ENCODE measurements around the gene KRTAP2-2. TPM values are rescaled to one million over a fixed set of nuclear protein-coding genes. Genes with fewer than 3 reads are reported as not detected.
"Not testable (repeated sequence)": the region's sequence is repeated elsewhere in the genome, so short reads cannot be mapped to it uniquely, and the experiment has no call there.

The KRTAP2-2 gene
- total RNA-seq, 1 experiment from 2014 or later = not detected

DNA sequence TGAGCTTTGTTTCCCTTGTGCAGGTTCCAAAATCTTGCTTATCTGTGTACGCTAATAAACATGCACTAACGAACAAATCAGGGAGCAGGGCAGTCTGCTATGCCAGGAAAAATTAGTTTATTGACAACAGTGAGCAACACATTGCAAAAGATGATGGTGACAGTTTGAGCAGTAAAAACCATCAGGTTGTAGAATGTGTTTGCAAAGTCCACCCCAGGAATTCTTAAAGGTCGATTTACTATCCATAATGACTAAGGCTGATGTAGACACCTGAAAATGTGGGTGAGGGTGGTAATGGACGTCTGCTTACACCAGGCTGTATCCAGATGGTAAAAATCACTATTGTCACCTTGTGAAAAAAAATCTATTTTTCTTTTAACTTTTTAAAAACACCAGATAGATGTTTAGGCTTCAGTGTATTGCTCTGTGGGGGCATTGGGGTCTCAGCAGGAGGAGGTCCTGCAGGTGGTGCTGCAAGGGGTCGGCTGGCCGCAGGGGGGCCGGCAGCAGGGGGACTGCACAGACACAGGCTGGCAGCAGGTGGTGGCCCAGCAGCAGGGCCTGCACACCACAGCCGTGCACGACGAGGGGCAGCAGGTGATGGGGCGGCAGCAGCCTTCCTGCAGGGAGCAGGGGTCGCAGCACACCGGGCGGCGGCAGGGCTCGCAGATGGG is 10.1 kb upstream of the KRTAP2-2 start:
- not testable (repeated sequence) for DNase-seq (ENCODE audit: low read depth)

DNA sequence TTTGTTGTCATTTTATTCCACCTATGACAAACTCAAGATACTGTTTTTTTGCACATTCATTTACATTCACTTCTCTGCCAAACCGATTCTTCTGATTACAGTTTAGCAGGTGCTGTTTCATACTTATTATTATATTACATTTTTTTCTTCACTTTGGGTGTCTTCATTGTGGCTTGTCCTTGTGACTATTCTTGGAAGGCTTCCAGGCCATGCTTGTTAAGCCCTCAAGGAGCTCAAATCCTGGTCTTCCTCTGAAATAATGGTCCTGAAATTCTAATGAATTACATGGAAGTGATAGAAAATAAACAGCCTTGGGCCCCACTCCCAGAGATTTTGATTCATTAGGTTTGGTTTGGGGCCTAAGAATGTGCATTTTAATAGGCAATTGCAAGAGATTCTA is 9.3 kb upstream of the KRTAP2-2 start:
- DNase-seq (ENCODE audit: low read depth) = no peak

DNA sequence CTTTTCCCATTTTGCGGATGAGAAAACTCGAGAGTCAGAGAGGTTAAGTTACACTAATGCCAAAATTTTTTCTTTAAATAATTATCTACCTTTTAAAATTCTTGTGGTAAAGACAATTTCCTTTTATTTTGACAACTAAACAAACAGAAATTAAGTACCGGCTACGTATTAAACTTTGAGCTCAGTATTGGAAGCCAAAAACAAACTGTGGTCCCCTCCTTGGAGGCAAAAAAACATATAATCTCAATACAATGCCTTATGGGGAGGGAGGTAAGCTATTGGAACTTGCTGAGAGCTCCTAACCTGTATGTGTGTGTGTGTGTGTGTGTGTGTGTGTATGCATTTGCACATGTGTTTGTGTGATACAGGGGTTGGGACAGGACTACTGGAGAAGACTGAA is 8.4 kb upstream of the KRTAP2-2 start:
- no peak for DNase-seq (ENCODE audit: low read depth)

DNA sequence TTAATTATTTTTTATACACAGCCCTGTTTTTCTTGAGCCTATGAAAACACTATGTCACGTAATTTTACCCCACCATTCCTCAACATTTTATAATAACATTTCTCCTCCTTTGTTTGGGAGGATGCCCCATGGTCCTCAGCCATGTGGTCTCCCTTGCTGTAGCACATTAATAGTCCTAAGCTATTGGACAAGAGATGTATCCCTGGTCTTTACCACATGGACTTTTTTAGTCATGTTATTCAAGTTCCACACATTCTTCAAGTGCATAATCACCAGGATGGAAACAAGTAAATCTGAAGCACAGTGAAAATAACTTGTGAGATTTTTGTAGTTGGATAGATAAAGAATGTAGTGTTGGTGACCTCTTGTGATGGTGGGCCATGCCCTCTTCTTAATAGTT is 6.9 kb upstream of the KRTAP2-2 start:
- DNase-seq (ENCODE audit: low read depth) = peak; percentile 88

DNA sequence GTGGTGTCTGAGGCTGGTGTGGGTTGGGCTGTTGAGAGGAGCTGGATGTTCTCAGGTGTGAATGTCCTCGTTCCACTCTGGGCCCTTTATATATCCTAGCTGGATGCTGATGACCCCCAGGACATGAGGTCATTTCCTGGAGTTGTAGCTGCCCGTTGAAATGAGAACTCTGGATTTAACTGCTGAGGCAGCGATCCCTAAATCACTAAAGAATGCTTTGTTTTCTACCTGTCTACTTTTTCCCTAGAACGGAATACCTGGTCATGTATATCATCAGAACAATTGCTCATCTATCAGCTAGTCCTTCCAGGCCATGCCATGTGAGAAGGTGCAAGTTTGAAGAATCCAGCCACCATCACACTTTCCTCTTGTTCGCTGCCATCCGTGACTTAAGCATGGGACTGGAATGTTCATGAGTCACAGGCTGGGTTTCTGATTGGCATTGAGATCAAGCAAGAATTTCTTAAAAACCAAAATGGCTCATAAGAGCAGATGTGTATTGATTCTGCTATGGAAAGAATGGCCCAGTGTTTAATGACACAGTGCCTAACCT is 5.1 kb upstream of the KRTAP2-2 start, which contains the start of gene KRTAP2-3:
Gene KRTAP2-3, minus strand, starts transcription at position 63 of the 553 bp plus-strand sequence. CDS start 64 bp downstream, outside the sequence.
- peak; percentile 93 for DNase-seq (ENCODE audit: low read depth)

DNA sequence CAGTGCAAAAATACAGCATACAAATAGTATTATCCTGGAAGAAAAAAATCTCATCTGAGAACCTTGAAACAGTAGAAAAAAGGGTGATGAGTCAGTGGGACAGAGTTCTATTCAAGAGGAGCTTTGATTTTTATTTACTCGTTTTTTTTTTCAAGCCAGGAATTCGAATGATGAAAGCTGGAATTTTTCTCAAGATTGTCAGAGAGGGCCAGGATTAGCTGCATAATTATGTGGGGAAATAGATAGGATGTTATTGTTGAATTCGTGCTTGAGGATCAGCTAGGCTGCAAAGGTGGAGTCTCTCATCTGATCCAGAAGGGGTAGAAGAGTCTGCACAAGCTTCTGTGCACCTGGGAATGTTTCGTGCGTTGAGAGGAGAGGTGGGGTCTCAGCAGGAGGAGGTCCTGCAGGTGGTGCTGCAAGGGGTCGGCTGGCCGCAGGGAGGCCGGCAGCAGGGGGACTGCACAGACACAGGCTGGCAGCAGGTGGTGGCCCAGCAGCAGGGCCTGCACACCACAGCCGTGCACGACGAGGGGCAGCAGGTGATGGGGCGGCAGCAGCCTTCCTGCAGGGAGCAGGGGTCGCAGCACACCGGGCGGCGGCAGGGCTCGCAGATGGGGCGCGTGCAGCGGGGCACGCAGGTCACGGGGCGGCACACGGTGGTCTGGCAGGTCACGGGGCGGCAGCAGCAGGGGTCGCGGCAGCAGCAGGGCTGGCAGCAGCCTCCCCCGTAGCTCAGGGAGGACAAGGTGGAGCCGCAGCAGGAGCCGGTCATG is 4.4 kb upstream of the KRTAP2-2 start:
- peak; percentile 81 for DNase-seq (ENCODE audit: low read depth)

DNA sequence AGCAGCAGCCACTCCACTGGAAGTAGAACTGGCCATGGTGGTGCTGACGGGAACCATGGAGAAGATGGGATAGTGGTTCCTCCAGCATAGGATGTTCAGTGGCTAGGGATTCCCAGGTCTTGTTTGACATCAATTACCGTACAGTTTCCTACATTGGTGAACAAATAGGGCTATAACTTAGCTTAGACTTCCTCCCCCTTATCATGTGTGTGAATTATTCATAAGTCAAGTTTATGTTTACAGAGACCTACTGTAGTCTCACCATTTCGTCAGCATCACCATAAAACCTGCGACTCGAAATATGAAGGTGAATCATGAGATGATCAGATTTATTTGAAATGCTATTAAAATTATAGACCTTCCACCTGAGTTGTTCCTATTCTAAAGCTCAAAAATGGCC is 3.7 kb upstream of the KRTAP2-2 start:
- no peak for DNase-seq (ENCODE audit: low read depth)

DNA sequence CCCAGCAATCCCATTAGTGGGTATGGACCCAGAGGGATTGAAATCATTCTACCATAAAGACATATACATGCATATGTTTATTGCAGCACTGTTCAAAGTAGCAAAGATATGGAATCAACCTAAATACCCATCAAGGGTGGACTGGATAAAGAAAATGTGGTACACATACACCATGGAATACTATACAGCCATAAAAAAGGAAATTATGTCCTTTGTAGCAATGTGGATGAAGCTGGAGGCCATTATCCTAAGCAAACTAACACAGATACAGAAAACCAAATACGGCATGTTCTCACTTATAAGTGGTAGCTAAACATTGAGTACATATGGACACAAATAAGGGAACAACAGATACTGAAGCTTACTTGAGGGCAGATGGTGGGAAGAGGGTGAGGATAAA is 2.5 kb upstream of the KRTAP2-2 start:
- DNase-seq (ENCODE audit: low read depth) = no peak

DNA sequence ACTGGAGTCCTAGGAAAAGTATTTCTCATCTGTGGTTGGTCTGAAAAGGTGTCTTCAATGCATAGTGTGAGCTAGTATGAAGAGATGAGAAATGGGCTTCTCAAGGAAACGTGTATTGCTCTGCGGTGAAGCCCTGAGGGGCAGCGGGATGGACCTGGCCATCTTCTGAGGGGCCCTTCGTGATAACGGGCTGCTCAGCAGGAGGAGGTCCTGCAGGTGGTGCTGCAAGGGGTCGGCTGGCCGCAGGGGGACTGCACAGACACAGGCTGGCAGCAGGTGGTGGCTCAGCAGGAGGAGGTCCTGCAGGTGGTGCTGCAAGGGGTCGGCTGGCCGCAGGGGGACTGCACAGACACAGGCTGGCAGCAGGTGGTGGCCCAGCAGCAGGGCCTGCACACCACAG is 474 bp downstream of the KRTAP2-2 start:
- DNase-seq (ENCODE audit: low read depth) = not testable (repeated sequence)

DNA sequence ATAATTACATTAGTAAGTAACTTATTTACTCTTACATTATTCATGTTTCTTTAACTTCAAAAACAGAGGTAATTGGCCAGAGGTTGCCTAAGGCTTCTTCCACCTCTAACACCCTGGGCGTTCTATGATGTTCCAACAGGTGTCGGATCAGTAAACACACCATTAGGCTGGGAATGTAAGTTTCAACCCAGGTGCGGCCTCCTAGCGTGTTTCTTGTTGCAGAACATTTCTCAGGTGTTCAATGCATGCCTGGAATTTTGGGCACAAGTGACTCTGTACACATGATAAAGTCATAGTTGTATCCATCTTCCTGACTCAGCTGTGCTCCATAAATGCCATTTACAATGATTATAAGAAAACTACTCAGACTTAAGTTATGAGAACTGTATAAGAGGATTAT is 1.0 kb downstream of the KRTAP2-2 start:
- DNase-seq (ENCODE audit: low read depth) = no peak

DNA sequence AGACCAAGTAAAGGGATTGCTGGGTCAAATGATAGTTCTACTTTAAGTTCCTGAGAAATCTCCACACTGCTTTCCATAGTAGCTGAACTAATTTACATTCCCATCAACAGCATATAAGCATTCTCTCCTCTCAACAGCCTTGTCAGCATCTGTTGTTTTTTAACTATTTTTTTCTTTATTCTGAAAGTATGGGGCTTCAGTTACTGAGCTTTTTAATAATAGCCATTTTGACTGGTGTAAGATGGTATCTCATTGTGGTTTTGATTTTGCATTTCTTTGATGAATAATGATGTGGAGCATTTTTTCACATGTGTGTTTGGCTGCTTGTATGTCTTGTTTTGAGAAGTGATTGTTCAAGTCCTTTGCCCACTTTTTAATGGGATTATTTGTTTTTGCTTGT is 2.5 kb downstream of the KRTAP2-2 start:
- DNase-seq (ENCODE audit: low read depth) = peak; percentile 66

DNA sequence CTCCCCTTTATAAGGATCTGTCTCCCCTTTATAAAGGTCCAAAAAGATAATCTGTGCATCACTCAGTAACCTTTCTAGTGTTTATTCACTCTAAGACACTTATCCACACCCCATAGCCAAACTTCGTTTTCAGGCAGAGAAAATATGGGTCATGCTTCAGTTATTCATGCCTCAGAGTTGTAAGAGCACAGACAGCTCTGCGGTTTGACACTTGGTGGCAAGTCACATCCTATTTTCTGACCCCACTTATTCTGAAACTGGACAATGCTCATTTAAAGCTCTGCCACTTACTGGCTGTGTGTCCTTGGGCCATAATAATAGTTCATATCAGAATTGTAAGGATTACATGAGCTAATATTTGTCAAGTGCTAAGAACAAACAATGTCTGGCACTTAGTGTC is 5.9 kb downstream of the KRTAP2-2 start:
- peak; percentile 90 for DNase-seq (ENCODE audit: low read depth)

DNA sequence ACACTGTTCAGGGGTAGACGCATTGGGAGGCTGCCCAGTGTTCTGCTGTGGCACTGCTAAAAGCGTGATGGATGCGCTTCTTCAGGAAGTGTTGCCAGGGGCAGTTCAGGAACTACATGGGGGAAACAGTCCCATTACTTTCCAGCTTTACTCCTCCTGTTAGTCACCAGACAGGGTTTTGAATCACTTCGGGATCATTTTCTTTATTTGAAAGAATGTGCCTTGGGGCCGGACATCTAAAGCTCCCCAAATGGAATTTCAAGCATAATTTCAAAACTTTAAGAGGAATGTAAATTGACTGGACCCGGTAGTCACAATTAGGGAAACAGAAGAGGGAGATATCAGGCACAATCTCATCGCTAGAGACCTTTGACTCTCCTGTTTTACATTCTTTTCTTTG is 6.6 kb downstream of the KRTAP2-2 start:
- peak; percentile 92 for DNase-seq (ENCODE audit: low read depth)

DNA sequence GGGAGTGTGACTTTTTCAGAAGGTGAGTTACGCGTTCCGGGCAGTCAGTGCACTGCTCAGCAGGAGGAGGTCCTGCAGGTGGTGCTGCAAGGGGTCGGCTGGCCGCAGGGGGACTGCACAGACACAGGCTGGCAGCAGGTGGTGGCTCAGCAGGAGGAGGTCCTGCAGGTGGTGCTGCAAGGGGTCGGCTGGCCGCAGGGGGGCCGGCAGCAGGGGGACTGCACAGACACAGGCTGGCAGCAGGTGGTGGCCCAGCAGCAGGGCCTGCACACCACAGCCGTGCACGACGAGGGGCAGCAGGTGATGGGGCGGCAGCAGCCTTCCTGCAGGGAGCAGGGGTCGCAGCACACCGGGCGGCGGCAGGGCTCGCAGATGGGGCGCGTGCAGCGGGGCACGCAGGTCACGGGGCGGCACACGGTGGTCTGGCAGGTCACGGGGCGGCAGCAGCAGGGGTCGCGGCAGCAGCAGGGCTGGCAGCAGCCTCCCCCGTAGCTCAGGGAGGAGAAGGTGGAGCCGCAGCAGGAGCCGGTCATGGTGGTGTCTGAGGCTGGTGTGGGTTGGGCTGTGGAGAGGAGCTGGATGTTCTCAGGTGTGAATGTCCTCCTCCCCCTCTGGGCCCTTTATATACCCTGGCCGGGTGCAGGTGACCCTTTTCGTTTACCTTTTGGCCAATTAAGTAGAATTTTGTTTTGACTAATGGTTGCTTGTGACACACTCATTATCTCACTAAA is 8.1 kb downstream of the KRTAP2-2 start, which contains the start of gene KRTAP2-1:
Gene KRTAP2-1, minus strand, starts transcription at position 582 of the 731 bp plus-strand sequence. Its CDS starts 49 bp downstream, at position 533.
- DNase-seq (ENCODE audit: low read depth) = not testable (repeated sequence)

DNA sequence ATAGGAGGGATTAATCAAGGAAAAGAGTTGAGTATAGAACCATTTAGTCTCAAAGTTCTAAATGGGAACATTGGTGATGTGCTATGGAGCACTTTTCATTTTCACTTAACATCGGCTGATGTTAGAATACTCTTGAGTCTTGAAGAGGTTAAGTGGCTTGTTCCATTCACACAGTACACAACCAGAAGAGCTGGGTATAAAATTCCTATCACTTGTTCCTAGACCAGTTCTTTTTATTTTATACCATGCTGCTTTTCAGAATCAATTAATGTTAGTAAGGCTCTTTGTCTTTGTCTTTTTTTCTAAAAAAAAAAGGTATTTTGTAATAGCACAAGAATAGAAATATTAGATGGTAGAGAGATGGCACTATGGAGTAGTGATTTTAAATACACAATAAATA is 12.1 kb downstream of the KRTAP2-2 start:
- DNase-seq (ENCODE audit: low read depth) = no peak

DNA sequence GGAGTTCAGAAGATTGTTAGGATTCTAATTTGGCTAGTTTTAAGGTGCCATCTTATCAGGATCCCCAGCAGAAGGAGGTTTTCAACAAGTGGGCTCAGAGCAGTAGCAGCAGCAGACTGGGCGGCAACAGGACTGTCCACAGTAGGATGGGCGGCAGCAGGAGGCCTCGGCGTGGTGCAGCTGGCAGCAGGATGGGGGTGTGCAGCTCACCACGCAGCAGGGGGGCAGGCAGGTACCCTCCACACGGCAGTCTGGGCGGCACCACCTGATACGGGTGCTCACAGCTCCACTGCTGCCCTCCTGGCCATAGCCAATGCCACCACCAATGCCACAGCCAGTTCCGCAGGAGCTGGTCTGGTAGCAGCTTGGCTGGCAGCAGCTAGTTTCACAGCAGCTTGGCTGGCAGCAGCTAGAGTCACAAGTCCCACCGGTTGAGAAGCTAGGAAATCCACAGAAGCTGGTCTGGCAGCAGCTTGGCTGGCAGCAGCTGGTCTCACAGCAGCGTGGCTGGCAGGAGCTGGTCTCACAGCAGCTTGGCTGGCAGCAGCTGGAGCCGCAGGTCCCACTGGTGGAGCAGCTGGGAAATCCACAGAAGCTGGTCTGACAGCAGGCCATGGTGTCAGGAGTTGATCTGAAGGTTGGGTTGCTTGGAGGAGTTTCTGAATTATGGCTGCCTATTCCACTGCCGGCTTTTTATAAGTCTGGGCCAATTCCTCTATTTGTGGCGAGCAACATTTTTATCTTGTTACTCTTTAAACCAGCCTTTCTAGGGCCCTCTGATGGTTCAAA is 14.1 kb downstream of the KRTAP2-2 start, which contains the start of gene KRTAP1-1:
Gene KRTAP1-1, minus strand, starts transcription at position 668 of the 789 bp plus-strand sequence. Its CDS starts 53 bp downstream, at position 615.
- peak; percentile 18 for DNase-seq (ENCODE audit: low read depth)

DNA sequence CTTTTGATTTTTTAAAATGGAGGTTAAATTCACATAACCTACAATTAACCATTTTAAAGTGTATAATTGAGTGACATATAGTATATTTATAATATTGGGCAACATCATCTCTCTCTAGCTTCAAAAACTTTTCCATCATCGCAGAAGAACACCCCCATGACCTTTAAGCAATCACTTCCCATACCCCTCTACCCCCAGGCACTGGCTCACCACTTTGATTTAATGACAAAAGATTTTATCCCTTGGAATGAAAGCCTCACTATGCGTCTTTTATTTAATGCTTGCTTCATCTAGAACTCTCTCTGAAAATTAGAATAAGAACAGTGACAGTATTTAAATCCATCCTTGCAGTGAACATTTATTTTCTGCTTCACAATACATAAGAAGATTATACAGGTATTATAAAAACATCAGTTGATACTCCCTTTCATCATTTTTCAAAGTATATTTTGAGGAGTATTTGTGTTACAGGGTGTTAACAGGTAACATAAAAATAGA is 17.1 kb downstream of the KRTAP2-2 start:
- no peak for DNase-seq (ENCODE audit: low read depth)

DNA sequence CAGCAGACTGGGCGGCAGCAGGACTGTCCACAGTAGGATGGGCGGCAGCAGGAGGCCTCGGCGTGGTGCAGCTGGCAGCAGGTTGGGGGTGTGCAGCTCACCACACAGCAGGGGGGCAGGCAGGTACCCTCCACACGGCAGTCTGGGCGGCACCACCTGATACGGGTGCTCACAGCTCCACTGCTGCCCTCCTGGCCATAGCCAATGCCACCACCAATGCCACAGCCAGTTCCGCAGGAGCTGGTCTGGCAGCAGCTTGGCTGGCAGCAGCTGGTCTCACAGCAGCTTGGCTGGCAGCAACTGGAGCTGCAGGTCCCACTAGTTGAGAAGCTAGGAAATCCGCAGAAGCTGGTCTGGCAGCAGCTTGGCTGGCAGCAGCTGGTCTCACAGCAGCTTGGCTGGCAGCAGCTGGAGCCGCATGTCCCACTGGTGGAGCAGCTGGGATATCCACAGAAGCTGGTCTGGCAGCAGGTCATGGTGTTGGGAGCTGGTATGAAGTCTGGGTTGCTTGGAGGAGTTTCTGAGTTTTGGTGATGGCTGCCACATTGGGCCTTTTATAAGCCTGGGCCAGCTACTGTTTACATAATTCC is 20.6 kb downstream of the KRTAP2-2 start, which contains the start of gene KRTAP1-3:
Gene KRTAP1-3, minus strand, starts transcription at position 529 of the 590 bp plus-strand sequence. Its CDS starts 53 bp downstream, at position 476.
- DNase-seq (ENCODE audit: low read depth) = not testable (repeated sequence)

DNA sequence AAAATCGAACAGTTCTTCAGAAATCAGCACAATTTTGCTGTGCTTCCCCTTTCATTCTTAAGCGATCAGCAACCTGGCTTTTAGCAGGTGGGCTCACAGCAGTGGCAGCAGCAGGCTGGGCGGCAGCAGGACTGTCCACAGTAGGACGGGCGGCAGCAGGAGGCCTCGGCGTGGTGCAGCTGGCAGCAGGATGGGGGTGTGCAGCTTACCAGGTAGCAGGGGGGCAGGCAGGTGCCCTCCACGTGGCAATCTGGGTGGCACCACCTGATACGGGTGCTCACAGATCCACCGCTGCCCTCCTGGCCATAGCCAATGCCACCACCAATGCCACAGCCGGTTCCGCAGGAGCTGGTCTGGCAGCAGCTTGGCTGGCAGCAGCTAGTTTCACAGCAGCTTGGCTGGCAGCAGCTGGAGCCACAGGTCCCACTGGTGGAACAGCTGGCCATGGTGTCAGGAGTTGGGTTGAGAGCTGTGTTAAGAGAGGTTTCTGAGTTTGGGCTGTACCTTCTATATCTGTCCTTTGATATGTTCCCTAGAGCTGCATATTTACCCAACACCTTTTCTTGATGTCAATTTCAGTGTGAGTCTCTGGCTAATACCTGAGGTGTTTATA is 25.3 kb downstream of the KRTAP2-2 start, which contains the start of gene KRTAP1-4:
Gene KRTAP1-4, minus strand, starts transcription at position 563 of the 613 bp plus-strand sequence. Its CDS starts 117 bp downstream, at position 446.
- DNase-seq (ENCODE audit: low read depth) = no peak
